Gastroesophageal sphincter (tissue), 4 donors: ENCODE measurements around the gene KRT3. TPM values are rescaled to one million over a fixed set of nuclear protein-coding genes. Genes with fewer than 3 reads are reported as not detected.
"Not testable (repeated sequence)": the region's sequence is repeated elsewhere in the genome, so short reads cannot be mapped to it uniquely, and the experiment has no call there.

Source experiments
- ATAC-seq: fragments of 150-250 bp; one replicate; pipeline ENCODE4 v1.9.1; 2016; ENCODE audit warnings: mild to moderate bottlenecking, moderate library complexity
- H3K27ac ChIP-seq, 4 donors: fragments of 200-600 bp; sonication (generic) in 3 of 4; 1 replicate in 3 of 4; 2 replicates in 1 of 4; pipeline ENCODE4 v1.5.1; 2016 to 2019
- H3K27me3 ChIP-seq: fragments of 200-600 bp; sonication (generic); one replicate; pipeline ENCODE4 v1.5.1; 2019
- H3K36me3 ChIP-seq, 2 donors: fragments of 200-600 bp; sonication (generic); one replicate each; pipeline ENCODE4 v1.5.1; 2019; ENCODE audit warnings: control low read depth in 1 of 2
- H3K4me1 ChIP-seq, 3 donors: fragments of 200-600 bp; sonication (generic); 1 replicate in 2 of 3; 2 replicates in 1 of 3; pipeline ENCODE4 v1.5.1; 2016 to 2019; ENCODE audit warnings: control low read depth in 2 of 3
- H3K4me3 ChIP-seq, 2 donors: fragments of 200-600 bp; sonication (generic); one replicate each; pipeline ENCODE4 v1.5.1; 2019; ENCODE audit warnings: mild to moderate bottlenecking in 1 of 2, moderate library complexity in 1 of 2
- H3K9me3 ChIP-seq, 3 donors: fragments of 200-600 bp; sonication (generic); one replicate each; pipeline ENCODE4 v1.5.1; 2017 to 2019; ENCODE audit warnings: control low read depth in 2 of 3
- EP300 ChIP-seq: sonication (generic); formaldehyde crosslinking; IDR thresholded peaks from one replicate; pipeline ENCODE4 v1.6.1; 2017; ENCODE audit warnings: antibody characterized with exemption, mild to moderate bottlenecking
- POLR2A ChIP-seq, 2 donors: fragments of 450-650 bp; IDR thresholded peaks; one replicate each; pipeline ENCODE4 v1.6.1; 2017; ENCODE audit warnings: antibody characterized with exemption in 2 of 2, mild to moderate bottlenecking in 2 of 2, moderate library complexity in 1 of 2
- POLR2AphosphoS5 ChIP-seq: sonication (generic); formaldehyde crosslinking; IDR thresholded peaks from one replicate; pipeline ENCODE4 v1.6.1; 2017; ENCODE audit warnings: antibody characterized with exemption
- WGBS, 2 donors: methylation state at CpG; one replicate each; pipeline ENCODE4 v1.1.5; 2018; ENCODE audit warnings: low coverage in 1 of 2; 5-methylcytosine and 5-hydroxymethylcytosine counted together
- total RNA-seq, 4 donors: library from RNA; depleted of rRNA; stranded (reverse); fragments of >200 nt; gene quantifications; one replicate each; pipeline ENCODE4 v1.1.0, GENCODE V29; 2016
- TF ChIP-seq, protein P1 (sequence below), 4 experiments: fragments of 200-600 bp in 2 of 4; fragments of 450-650 bp in 2 of 4; sonication (generic) in 1 of 4; IDR thresholded peaks; one replicate each; pipeline ENCODE4 v1.5.1; 2017 to 2019; ENCODE audit warnings: antibody characterized with exemption in 4 of 4, mild to moderate bottlenecking in 2 of 4, moderate library complexity in 2 of 4

Gene KRT3
- total RNA-seq, 4 donors from 2014 or later, result not detected

DNA sequence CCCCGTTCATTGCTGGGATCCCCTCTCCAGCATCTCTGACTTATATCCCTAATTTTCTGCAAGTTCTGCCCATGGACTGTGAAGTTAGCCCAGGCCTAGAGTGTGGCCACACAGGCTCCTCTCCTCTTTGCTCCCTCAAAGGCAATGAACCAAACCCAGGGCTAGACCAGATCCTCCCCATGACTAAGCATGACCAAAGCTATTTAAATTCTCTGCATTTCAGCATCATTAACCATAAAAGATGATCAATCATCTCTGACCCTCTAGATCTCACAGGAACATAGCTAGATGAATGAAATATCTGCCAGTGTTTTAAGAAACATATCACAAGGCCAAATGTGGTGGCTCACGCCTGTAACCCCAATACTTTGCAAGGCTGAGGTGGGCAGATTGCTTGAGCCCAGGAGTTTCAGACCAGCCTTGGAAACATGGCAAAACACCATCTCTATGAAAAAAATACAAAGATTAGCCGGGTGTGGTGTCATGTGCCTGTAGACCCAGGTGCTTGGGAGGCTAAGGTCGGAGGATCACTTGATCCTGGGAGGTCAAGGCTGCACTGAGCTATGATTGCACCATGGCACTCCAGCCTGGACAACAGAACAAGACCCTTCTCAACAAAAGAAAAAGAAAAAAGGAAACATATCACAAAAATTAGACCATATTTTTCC lies 2.2 kb upstream of the KRT3 start:
- no peaks in the 10 kb centered on the region for H3K36me3 ChIP-seq
- ATAC-seq, result no peak
- WGBS, 2 donors, result 82 to 83% methylated on average over 2 to 3 of the region's 4 CpGs
- TF ChIP-seq, protein P1, sequence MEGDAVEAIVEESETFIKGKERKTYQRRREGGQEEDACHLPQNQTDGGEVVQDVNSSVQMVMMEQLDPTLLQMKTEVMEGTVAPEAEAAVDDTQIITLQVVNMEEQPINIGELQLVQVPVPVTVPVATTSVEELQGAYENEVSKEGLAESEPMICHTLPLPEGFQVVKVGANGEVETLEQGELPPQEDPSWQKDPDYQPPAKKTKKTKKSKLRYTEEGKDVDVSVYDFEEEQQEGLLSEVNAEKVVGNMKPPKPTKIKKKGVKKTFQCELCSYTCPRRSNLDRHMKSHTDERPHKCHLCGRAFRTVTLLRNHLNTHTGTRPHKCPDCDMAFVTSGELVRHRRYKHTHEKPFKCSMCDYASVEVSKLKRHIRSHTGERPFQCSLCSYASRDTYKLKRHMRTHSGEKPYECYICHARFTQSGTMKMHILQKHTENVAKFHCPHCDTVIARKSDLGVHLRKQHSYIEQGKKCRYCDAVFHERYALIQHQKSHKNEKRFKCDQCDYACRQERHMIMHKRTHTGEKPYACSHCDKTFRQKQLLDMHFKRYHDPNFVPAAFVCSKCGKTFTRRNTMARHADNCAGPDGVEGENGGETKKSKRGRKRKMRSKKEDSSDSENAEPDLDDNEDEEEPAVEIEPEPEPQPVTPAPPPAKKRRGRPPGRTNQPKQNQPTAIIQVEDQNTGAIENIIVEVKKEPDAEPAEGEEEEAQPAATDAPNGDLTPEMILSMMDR (IDR thresholded peaks at IDR 0.05), result no peak
- no peak for TF ChIP-seq POLR2A (IDR thresholded peaks at IDR 0.05)
- TF ChIP-seq POLR2AphosphoS5, result no peak
- no peak for TF ChIP-seq EP300
- no peaks in the 10 kb centered on the region for H3K9me3 ChIP-seq
- H3K27me3 ChIP-seq, result peaks cover 18% of the 10 kb centered on the region
- H3K4me3 ChIP-seq, result no peak overlapping the region
- peaks cover 0 to 9% (median 0%) of the 10 kb centered on the region in 3 donors for H3K4me1 ChIP-seq
- H3K27ac ChIP-seq, result no peak overlapping the region

DNA sequence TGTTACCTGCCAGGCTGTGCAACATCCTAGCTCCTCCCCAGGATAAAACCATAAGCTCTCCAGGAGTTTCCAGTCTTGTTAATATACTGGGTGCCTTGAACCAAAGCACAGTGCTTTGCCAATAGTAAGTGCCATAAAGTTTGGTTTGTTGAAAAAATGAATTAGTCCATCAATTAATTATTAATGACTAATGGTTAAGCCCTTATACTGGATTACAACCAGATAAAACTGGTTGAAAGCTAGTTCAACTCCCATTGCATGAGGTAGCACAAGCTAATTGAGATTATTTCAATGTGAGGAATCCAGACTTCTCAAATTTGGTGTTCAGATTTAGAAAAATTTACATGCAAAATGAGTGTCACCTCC lies 1.6 kb upstream of the KRT3 start:
- no peaks in the 10 kb centered on the region for H3K36me3 ChIP-seq
- H3K4me3 ChIP-seq, result no peak overlapping the region
- peaks cover 24% of the 10 kb centered on the region for H3K27me3 ChIP-seq
- TF ChIP-seq, protein P1 (IDR thresholded peaks at IDR 0.05), result no peak
- TF ChIP-seq POLR2A (IDR thresholded peaks at IDR 0.05), result no peak
- no peak for TF ChIP-seq EP300
- peaks cover 0 to 9% (median 0%) of the 10 kb centered on the region in 3 donors for H3K4me1 ChIP-seq
- ATAC-seq, result no peak
- no peak overlapping the region for H3K27ac ChIP-seq
- no peaks in the 10 kb centered on the region for H3K9me3 ChIP-seq

DNA sequence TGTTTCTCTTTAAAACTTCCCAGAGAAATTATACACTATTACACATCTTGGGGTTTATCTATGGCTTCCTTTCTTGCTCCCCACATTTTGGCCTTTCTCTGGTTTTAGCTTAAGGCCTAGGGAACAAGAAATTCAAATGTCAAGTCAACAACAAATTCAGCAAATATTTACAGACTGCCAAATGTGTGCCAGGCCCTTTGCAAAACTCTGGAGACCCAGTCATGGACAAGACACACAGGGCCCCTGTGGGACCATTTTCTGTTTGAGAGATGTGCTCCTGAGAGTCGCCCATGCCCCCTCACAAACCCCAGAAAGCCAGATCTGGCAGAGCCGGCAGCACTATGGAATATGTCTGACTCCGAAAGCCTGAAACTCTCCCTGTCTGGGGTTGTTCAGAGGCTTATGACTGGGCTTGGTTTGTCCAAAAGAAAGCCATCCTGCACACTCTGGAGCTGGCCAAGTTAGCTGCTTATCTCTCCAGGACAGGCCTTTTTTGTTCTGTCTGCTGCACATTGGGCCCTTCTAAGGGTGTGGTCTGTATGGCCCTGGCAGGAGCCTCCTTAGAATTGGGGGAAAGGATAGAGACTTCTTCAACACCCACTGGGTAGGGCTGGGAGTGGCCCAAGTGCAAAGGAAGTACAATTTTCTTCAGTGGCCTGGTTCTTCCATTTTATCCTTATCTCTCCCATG lies 1.1 kb upstream of the KRT3 start:
- ATAC-seq, result no peak
- no peaks in the 10 kb centered on the region for H3K9me3 ChIP-seq
- peaks cover 28% of the 10 kb centered on the region for H3K27me3 ChIP-seq
- no peaks in the 10 kb centered on the region for H3K36me3 ChIP-seq
- 40 to 81% methylated on average over 1 to 3 of the region's 3 CpGs for WGBS, 2 donors
- no peak overlapping the region for H3K27ac ChIP-seq
- H3K4me3 ChIP-seq, result no peak overlapping the region
- H3K4me1 ChIP-seq, result peaks cover 0 to 9% (median 0%) of the 10 kb centered on the region in 3 donors
- no peak for TF ChIP-seq EP300

DNA sequence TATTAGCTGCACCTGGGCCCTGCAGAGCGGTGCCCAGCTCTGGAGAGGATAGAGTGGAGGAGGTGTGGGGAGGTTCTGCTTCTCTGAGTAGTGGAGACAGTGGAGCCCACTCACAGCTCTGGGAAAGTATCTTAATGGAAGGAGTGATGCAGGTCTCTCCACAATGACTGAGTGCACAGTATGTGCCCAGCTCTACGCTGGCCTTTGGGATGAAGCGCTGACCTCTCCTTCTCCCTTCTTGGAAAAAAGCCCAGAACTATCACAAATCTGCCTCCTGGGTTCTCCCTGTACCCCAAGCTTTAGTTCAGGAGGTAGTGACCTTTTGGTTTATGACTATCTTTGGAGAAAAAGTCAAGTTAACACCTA lies 495 bp upstream of the KRT3 start:
- Histone ChIP-seq H3K9me3 (no peaks in the 10 kb centered on the region), H3K4me3 (no peak overlapping the region), H3K36me3 (no peaks in the 10 kb centered on the region), H3K27me3 (peaks cover 34% of the 10 kb centered on the region), H3K4me1 (peaks cover 0 to 9% (median 0%) of the 10 kb centered on the region in 3 donors), H3K27ac (no peak overlapping the region)
- no peak for ATAC-seq
- 100% methylated on average over 2 of the region's 3 CpGs; no CpG with 5 or more reads in 1 of the 2 donors for WGBS, 2 donors
- no peak for TF ChIP-seq EP300

DNA sequence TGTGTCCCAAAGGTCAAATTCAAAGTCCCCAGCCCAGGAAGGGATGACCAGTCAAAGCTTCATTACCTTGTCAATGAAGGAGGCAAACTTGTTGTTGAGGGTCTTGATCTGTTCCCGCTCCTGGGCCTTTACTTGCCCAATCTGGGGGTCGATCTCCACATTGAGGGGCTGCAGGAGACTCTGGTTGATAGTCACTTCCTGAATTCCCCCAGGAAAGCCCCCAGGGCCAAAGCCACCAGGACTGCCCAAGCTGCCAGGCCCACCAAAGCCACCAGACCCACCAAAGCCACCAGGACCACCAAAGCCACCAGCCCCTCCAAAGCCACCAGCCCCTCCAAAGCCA lies 614 bp downstream of the KRT3 start:
- 100% methylated on average over 2 of the region's 2 CpGs; no CpG with 5 or more reads in 1 of the 2 donors for WGBS, 2 donors
- not testable (repeated sequence) for H3K4me1 ChIP-seq, ATAC-seq, H3K4me3 ChIP-seq, H3K9me3 ChIP-seq, H3K36me3 ChIP-seq, H3K27ac ChIP-seq
- H3K27me3 ChIP-seq, result peaks cover 45% of the 10 kb centered on the region

DNA sequence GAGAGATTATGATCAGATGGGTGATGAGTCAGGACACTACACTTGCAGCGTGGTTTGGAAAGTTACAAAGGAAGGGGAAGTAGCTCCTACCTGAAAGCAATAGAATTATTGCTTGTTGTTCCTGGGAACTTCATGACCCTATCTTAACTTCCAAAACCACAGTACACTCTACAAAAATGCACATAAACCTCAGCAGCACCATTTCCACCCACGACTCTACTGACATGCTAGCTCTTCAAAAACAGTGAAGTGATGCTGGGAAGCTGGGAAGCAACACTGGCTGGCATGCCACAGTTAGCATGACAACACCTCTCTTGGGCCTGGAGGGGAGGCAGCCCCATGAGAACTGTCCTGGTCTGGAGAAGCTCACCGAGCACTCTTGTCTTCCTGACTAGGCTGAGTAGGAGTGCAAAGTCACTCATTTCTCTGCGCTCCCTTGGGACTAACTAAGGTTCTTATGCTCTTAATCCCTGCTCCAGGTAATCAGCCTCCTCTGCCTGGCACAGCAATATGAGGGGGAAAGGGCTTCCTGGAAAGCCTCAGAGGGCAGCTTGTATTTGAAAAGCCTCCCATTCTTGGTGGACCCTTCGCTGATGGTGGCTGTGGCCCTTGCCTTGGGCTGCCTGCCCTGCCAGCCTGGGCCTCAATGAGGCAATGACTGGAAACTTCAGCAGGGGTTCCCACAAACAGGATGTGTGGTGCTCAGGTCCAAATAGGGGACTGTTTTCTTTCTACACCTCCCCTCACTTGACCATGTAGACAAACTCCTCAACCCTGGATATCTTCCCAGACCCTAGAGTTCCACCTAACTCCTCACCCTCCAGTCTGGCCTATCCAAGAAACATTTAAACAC lies 1.2 kb downstream of the KRT3 start:
- Histone ChIP-seq H3K4me1 (peaks cover 0 to 8% (median 0%) of the 10 kb centered on the region in 3 donors), H3K27me3 (peaks cover 51% of the 10 kb centered on the region), H3K36me3 (no peaks in the 10 kb centered on the region), H3K4me3 (no peak overlapping the region), H3K9me3 (no peaks in the 10 kb centered on the region), H3K27ac (no peak overlapping the region)
- WGBS, 2 donors, result 63 to 90% methylated on average over 2 to 3 of the region's 5 CpGs
- TF ChIP-seq POLR2A (IDR thresholded peaks at IDR 0.05) (no peak), EP300 (no peak), POLR2AphosphoS5 (no peak)
- TF ChIP-seq, protein P1 (IDR thresholded peaks at IDR 0.05), result no peak
- no peak for ATAC-seq
